ENCODE results near the gene MAFB.

The MAFB gene

GRCh38 chr20:40670253-40670652, 18.8 kb downstream of the MAFB start:
- no peak overlapping the region for H3K4me3 ChIP-seq (ENCODE audit: control insufficient read depth, low read depth, low read length)
- peak; percentile 12 for TF ChIP-seq CTCF (conservative IDR thresholded peaks at IDR 0.05; ENCODE audit: control insufficient read depth, insufficient read depth, low read depth, low read length)
- no peak for DNase-seq (ENCODE audit: low read depth)

GRCh38 chr20:40669692-40670091, 19.3 kb downstream of the MAFB start:
- TF ChIP-seq CTCF (conservative IDR thresholded peaks at IDR 0.05; ENCODE audit: control insufficient read depth, insufficient read depth, low read depth, low read length) = no peak
- DNase-seq (ENCODE audit: low read depth) = no peak
- H3K4me3 ChIP-seq (ENCODE audit: control insufficient read depth, low read depth, low read length) = no peak overlapping the region

GRCh38 chr20:40668449-40669228, 20.4 kb downstream of the MAFB start:
- no peak for DNase-seq (ENCODE audit: low read depth)
- H3K4me3 ChIP-seq (ENCODE audit: control insufficient read depth, low read depth, low read length) = no peak overlapping the region
- no peak for TF ChIP-seq CTCF (conservative IDR thresholded peaks at IDR 0.05; ENCODE audit: control insufficient read depth, insufficient read depth, low read depth, low read length)

- H3K4me3 ChIP-seq (ENCODE audit: control insufficient read depth, low read depth, low read length) = no peak overlapping the region
- TF ChIP-seq CTCF (conservative IDR thresholded peaks at IDR 0.05; ENCODE audit: control insufficient read depth, insufficient read depth, low read depth, low read length) = no peak
- no peak for DNase-seq (ENCODE audit: low read depth)
Observed at GRCh38 chr20:40667503-40667902, 21.5 kb downstream of the MAFB start.

GRCh38 chr20:40666336-40666735, 22.7 kb downstream of the MAFB start:
- no peak overlapping the region for H3K4me3 ChIP-seq (ENCODE audit: control insufficient read depth, low read depth, low read length)
- DNase-seq (ENCODE audit: low read depth) = no peak
- no peak for TF ChIP-seq CTCF (conservative IDR thresholded peaks at IDR 0.05; ENCODE audit: control insufficient read depth, insufficient read depth, low read depth, low read length)

- H3K4me3 ChIP-seq (ENCODE audit: control insufficient read depth, low read depth, low read length) = no peak overlapping the region
- no peak for DNase-seq (ENCODE audit: low read depth)
- no peak for TF ChIP-seq CTCF (conservative IDR thresholded peaks at IDR 0.05; ENCODE audit: control insufficient read depth, insufficient read depth, low read depth, low read length)
Observed at GRCh38 chr20:40664891-40665290, 24.1 kb downstream of the MAFB start.
